ENCODE measurements around the gene CSNK1G2. TPM values are rescaled to one million over a fixed set of nuclear protein-coding genes. Genes with fewer than 3 reads are reported as not detected.
A peak's percentile ranks its signal among the peaks of the same experiment; 100 is the strongest.

CSNK1G2 gene
- total RNA-seq, 2 experiments from 2014 or later, result 51.9 to 57.5 TPM

GRCh38 chr19:1938071-1938470 lies 2.9 kb upstream of the CSNK1G2 start:
- no peak for ATAC-seq
- intact Hi-C loops (cut with micrococcal nuclease), result no loop called here
- peaks cover 7% of the 10 kb centered on the region for H3K36me3 Mint-ChIP-seq (ENCODE audit: low read depth)
- H3K4me1 Mint-ChIP-seq (ENCODE audit: low read depth), result peaks cover 16% of the 10 kb centered on the region
- H3K9me3 Mint-ChIP-seq, result peaks cover 4% of the 10 kb centered on the region
- DNase-seq, result no peak
- CTCF ChIA-PET, result interaction anchor here (1.1 to 1.6 kb wide), 2 partner anchors 11 to 68 kb away, joined by 3 read pairs; no protein-coding TSS in a partner anchor
- no peak overlapping the region for H3K27ac Mint-ChIP-seq
- TF ChIP-seq CTCF (IDR thresholded peaks at IDR 0.05), result no peak
- H3K27me3 Mint-ChIP-seq, result no peaks in the 10 kb centered on the region
- H3K4me3 Mint-ChIP-seq, result no peak overlapping the region
- POLR2A ChIA-PET, result no interaction called here

GRCh38 chr19:1942078-1942933 lies 1.3 kb downstream of the CSNK1G2 start:
- no peaks in the 10 kb centered on the region for H3K27me3 Mint-ChIP-seq

GRCh38 chr19:1942934-1943555 lies 2.1 kb downstream of the CSNK1G2 start:
- ATAC-seq (no peak), DNase-seq (no peak)
- Mint-ChIP-seq H3K36me3 (ENCODE audit: low read depth) (peaks cover 5% of the 10 kb centered on the region), H3K9me3 (no peaks in the 10 kb centered on the region), H3K27me3 (no peaks in the 10 kb centered on the region), H3K27ac (peak overlapping the region; percentile 83), H3K4me3 (peak overlapping the region; percentile 94), H3K4me1 (ENCODE audit: low read depth) (peaks cover 34% of the 10 kb centered on the region)
- POLR2A ChIA-PET, result interaction anchor here (1.0 to 2.0 kb wide), 7 partner anchors 10 to 117 kb away, joined by 3 to 7 read pairs (median 4); no protein-coding TSS in a partner anchor
- TF ChIP-seq CTCF (IDR thresholded peaks at IDR 0.05), result no peak
- CTCF ChIA-PET, result interaction anchor here (1.4 to 2.4 kb wide), 3 partner anchors 13 to 53 kb away, joined by 3 to 6 read pairs (median 4); no protein-coding TSS in a partner anchor
- intact Hi-C loops (cut with micrococcal nuclease), result no loop called here

More at GRCh38 chr19:1942078-1942933, 1.3 kb downstream of the CSNK1G2 start:
- TF ChIP-seq CTCF (IDR thresholded peaks at IDR 0.05), result no peak
- ChIA-PET CTCF (interaction anchor here (1.4 to 2.4 kb wide), 3 partner anchors 13 to 54 kb away, joined by 3 to 6 read pairs (median 4); no protein-coding TSS in a partner anchor), POLR2A (interaction anchor here (1.0 to 2.0 kb wide), 7 partner anchors 11 to 118 kb away, joined by 3 to 7 read pairs (median 4); no protein-coding TSS in a partner anchor)
- peak; percentile 82 for DNase-seq
- Mint-ChIP-seq H3K4me1 (ENCODE audit: low read depth) (peaks cover 34% of the 10 kb centered on the region), H3K4me3 (peak overlapping the region; percentile 94), H3K9me3 (no peaks in the 10 kb centered on the region), H3K27ac (peak overlapping the region; percentile 83), H3K36me3 (ENCODE audit: low read depth) (peaks cover 5% of the 10 kb centered on the region)
- intact Hi-C loops (cut with micrococcal nuclease), result no loop called here
- ATAC-seq, result peak; percentile 45

- TF ChIP-seq CTCF (IDR thresholded peaks at IDR 0.05), result no peak
- no peaks in the 10 kb centered on the region for H3K9me3 Mint-ChIP-seq
- ChIA-PET POLR2A (interaction anchor here (1.2 to 2.0 kb wide), 3 partner anchors 9 to 108 kb away, joined by 5 to 7 read pairs (median 6); no protein-coding TSS in a partner anchor), CTCF (interaction anchor here (1.0 to 2.4 kb wide), 3 partner anchors 14 to 154 kb away, joined by 3 to 6 read pairs (median 4); no protein-coding TSS in a partner anchor)
- H3K36me3 Mint-ChIP-seq (ENCODE audit: low read depth), result peaks cover 5% of the 10 kb centered on the region
- peak overlapping the region; percentile 83 for H3K27ac Mint-ChIP-seq
- ATAC-seq, result no peak
- peak overlapping the region; percentile 94 for H3K4me3 Mint-ChIP-seq
- intact Hi-C loops (cut with micrococcal nuclease), result no loop called here
- H3K27me3 Mint-ChIP-seq, result no peaks in the 10 kb centered on the region
- peaks cover 37% of the 10 kb centered on the region for H3K4me1 Mint-ChIP-seq (ENCODE audit: low read depth)
- no peak for DNase-seq
These were observed 2.7 kb downstream of the CSNK1G2 start for GRCh38 chr19:1943661-1944087.
